H1 (cell line): Measurements from ENCODE around the gene MXD3. TPM values are rescaled to one million over a fixed set of nuclear protein-coding genes. Genes with fewer than 3 reads are reported as not detected.

Source experiments
- CTCF ChIA-PET: fragments of 300-600 bp; sonication (Branson Sonifier 250); formaldehyde crosslinking; loops from one replicate; lab custom pipeline; 2021; ENCODE audit not compliant: partially characterized antibody; lab: Charles Lee
- POLR2A ChIA-PET: fragments of 300-600 bp; sonication (Branson Sonifier 250); formaldehyde crosslinking; loops from one replicate; lab custom pipeline; 2021; ENCODE audit warnings: inconsistent platforms; ENCODE audit not compliant: partially characterized antibody; lab: Charles Lee
- DNase-seq, 2 experiments: peaks; one replicate each; pipeline versions ENCODE4 v3.0.0 to v3.0.0-alpha.2; 2010 to 2022; ENCODE audit warnings: low spot score in 2 of 2, low read depth in 1 of 2, mixed read lengths in 1 of 2
- FAIRE-seq: peaks from 2 replicates; lab custom pipeline; 2011; peaks lifted over from hg19 to GRCh38; lab: Jason Lieb, UNC
- H2AFZ ChIP-seq: 2 replicates; pipeline ENCODE4 v1.8.1; 2012; ENCODE audit warnings: low read length, inconsistent platforms
- H2AK5ac ChIP-seq: 2 replicates; pipeline ENCODE4 v1.6.1; 2013; ENCODE audit warnings: low read depth, low read length
- H2BK120ac ChIP-seq: replicated peaks from 2 replicates; pipeline ENCODE3; 2013; ENCODE audit warnings: low read depth, low read length, inconsistent platforms
- H2BK12ac ChIP-seq: 2 replicates; pipeline ENCODE4 v1.6.1; 2013; ENCODE audit warnings: low read depth, low read length
- H2BK15ac ChIP-seq: 2 replicates; pipeline ENCODE4 v1.6.1; 2013; ENCODE audit warnings: low read length
- H2BK20ac ChIP-seq: 2 replicates; pipeline ENCODE4 v1.6.1; 2013; ENCODE audit warnings: low read length
- H2BK5ac ChIP-seq: 2 replicates; pipeline ENCODE4 v1.6.1; 2013; ENCODE audit warnings: low read depth, low read length
- H3K14ac ChIP-seq: 2 replicates; pipeline ENCODE4 v1.6.1; 2013; ENCODE audit warnings: inconsistent platforms; ENCODE audit not compliant: insufficient read length
- H3K18ac ChIP-seq: 2 replicates; pipeline ENCODE4 v1.6.1; 2013; ENCODE audit warnings: low read length; ENCODE audit errors: extremely low read depth
- H3K23ac ChIP-seq: 2 replicates; pipeline ENCODE4 v1.6.1; 2013; ENCODE audit warnings: inconsistent platforms; ENCODE audit not compliant: insufficient read length
- H3K23me2 ChIP-seq: 2 replicates; pipeline ENCODE4 v1.6.1; 2013; ENCODE audit warnings: low read depth, low read length
- H3K27ac ChIP-seq: 2 replicates; pipeline ENCODE4 v1.6.1; 2011; ENCODE audit warnings: low read depth, low read length, inconsistent platforms
- H3K27me3 ChIP-seq, 4 experiments: replicated peaks in 1 of 4; 1 replicate in 1 of 4; 2 replicates in 3 of 4; pipeline versions ENCODE4 v1.6.1 to v1.8.1; 2011 to 2013; ENCODE audit warnings: low read length in 3 of 4, mild to moderate bottlenecking in 3 of 4, inconsistent platforms in 2 of 4, mixed read lengths in 2 of 4, moderate library complexity in 1 of 4; ENCODE audit not compliant: control insufficient read depth in 3 of 4, insufficient read depth in 3 of 4; ENCODE audit errors: extremely low read depth in 1 of 4
- H3K36me3 ChIP-seq, 4 experiments: 2 replicates each; pipeline versions ENCODE4 v1.6.1 to v1.8.1; 2011 to 2013; ENCODE audit warnings: mild to moderate bottlenecking in 4 of 4, low read length in 3 of 4, moderate library complexity in 2 of 4, control low read depth in 1 of 4, inconsistent platforms in 1 of 4; ENCODE audit not compliant: insufficient read depth in 4 of 4, control insufficient read depth in 2 of 4
- H3K4ac ChIP-seq: replicated peaks from 2 replicates; pipeline ENCODE3; 2013; ENCODE audit warnings: low read length, low read depth, mixed read lengths, inconsistent platforms; ENCODE audit not compliant: insufficient read length
- H3K4me1 ChIP-seq, 4 experiments: replicated peaks in 1 of 4; 1 replicate in 1 of 4; 2 replicates in 3 of 4; pipeline versions ENCODE4 v1.6.1 to v1.8.1; 2011 to 2013; ENCODE audit warnings: low read length in 3 of 4, inconsistent platforms in 2 of 4, mixed read lengths in 1 of 4; ENCODE audit not compliant: insufficient read depth in 4 of 4, control insufficient read depth in 3 of 4
- H3K4me2 ChIP-seq, 2 experiments: 2 replicates each; pipeline versions ENCODE4 v1.6.1 to v1.8.1; 2011 to 2013; ENCODE audit warnings: low read depth in 2 of 2, low read length in 2 of 2, control low read depth in 1 of 2, inconsistent platforms in 1 of 2, mild to moderate bottlenecking in 1 of 2; ENCODE audit not compliant: insufficient read depth in 1 of 2
- H3K4me3 ChIP-seq, 4 experiments: fragments of 200-600, 300-600 bp in 1 of 4; sonication (generic), shearing (Covaris generic), sonication (Bioruptor Twin) in 1 of 4; 2 replicates each; pipeline versions ENCODE4 v1.5.1 to v1.8.1; 2011 to 2016; ENCODE audit warnings: low read length in 4 of 4, low read depth in 3 of 4, control low read depth in 2 of 4, inconsistent platforms in 2 of 4, mild to moderate bottlenecking in 2 of 4, mixed read lengths in 1 of 4, moderate library complexity in 1 of 4; ENCODE audit not compliant: insufficient read depth in 2 of 4; ENCODE audit errors: extremely low read depth in 1 of 4
- H3K56ac ChIP-seq: replicated peaks from 2 replicates; pipeline ENCODE3; 2013; ENCODE audit warnings: low read depth, mild to moderate bottlenecking, mixed read lengths, low read length, inconsistent platforms; ENCODE audit not compliant: insufficient read length
- H3K79me1 ChIP-seq: 2 replicates; pipeline ENCODE4 v1.6.1; 2013; ENCODE audit warnings: low read depth, low read length, control low read depth
- H3K79me2 ChIP-seq, 2 experiments: 2 replicates each; pipeline versions ENCODE4 v1.6.1 to v1.8.1; 2012 to 2013; ENCODE audit warnings: low read length in 2 of 2, mild to moderate bottlenecking in 2 of 2, inconsistent platforms in 1 of 2; ENCODE audit not compliant: insufficient read depth in 2 of 2, control insufficient read depth in 1 of 2
- H3K9ac ChIP-seq, 4 experiments: replicated peaks in 1 of 4; 1 replicate in 1 of 4; 2 replicates in 3 of 4; pipeline versions ENCODE4 v1.6.1 to v1.8.1; 2011 to 2013; ENCODE audit warnings: low read depth in 3 of 4, low read length in 3 of 4, control low read depth in 2 of 4, mild to moderate bottlenecking in 2 of 4, moderate library complexity in 2 of 4, inconsistent platforms in 1 of 4; ENCODE audit errors: extremely low read depth in 1 of 4
- H3K9me3 ChIP-seq, 2 experiments: 2 replicates each; pipeline versions ENCODE4 v1.6.1 to v1.8.1; 2012 to 2013; ENCODE audit warnings: mild to moderate bottlenecking in 2 of 2, moderate library complexity in 2 of 2, control low read depth in 1 of 2, inconsistent platforms in 1 of 2, low read depth in 1 of 2, low read length in 1 of 2, mixed read lengths in 1 of 2; ENCODE audit not compliant: insufficient read depth in 2 of 2
- H4K20me1 ChIP-seq, 2 experiments: replicated peaks in 1 of 2; 2 replicates each; pipeline versions ENCODE3 to v1.8.1; 2011 to 2013; ENCODE audit warnings: inconsistent platforms in 2 of 2, low read length in 2 of 2, mild to moderate bottlenecking in 1 of 2; ENCODE audit not compliant: insufficient read depth in 2 of 2, control insufficient read depth in 1 of 2
- H4K5ac ChIP-seq: 2 replicates; pipeline ENCODE4 v1.6.1; 2013; ENCODE audit warnings: low read length, low read depth, mixed read lengths, inconsistent platforms; ENCODE audit not compliant: insufficient read length
- H4K8ac ChIP-seq: 2 replicates; pipeline ENCODE4 v1.8.0; 2013; ENCODE audit warnings: mild to moderate bottlenecking, moderate library complexity, low read length, inconsistent platforms; ENCODE audit not compliant: insufficient read depth; ENCODE audit errors: extremely low read depth
- H4K91ac ChIP-seq: replicated peaks from 2 replicates; pipeline ENCODE3; 2013; ENCODE audit warnings: low read length, mixed read lengths, inconsistent platforms; ENCODE audit not compliant: insufficient read length
- ASH2L ChIP-seq: fragments of 200-600, 300-600 bp; sonication (generic); IDR thresholded peaks from one replicate; pipeline ENCODE4 v1.7.1; 2017; ENCODE audit warnings: low read length
- CHD1 ChIP-seq: IDR thresholded peaks from 2 replicates; pipeline ENCODE4 v1.6.1; 2012; ENCODE audit warnings: low read depth, low read length, improper control_type of control experiment
- CHD2 ChIP-seq: IDR thresholded peaks from 2 replicates; pipeline ENCODE4 v1.6.1; 2012; ENCODE audit warnings: low read length, improper control_type of control experiment
- CREB1 ChIP-seq: IDR thresholded peaks from 2 replicates; pipeline ENCODE4 v1.6.1; 2012; ENCODE audit warnings: inconsistent platforms
- EGR1 ChIP-seq: IDR thresholded peaks from 2 replicates; pipeline ENCODE4 v1.6.1; 2011; ENCODE audit warnings: low read depth, low read length, borderline replicate concordance
- GTF2F1 ChIP-seq: IDR thresholded peaks from 2 replicates; pipeline ENCODE4 v1.6.1; 2012; ENCODE audit warnings: low read depth, low read length, improper control_type of control experiment, borderline replicate concordance
- HDAC2 ChIP-seq, 2 experiments: fragments of 300-600 bp in 1 of 2; sonication (generic) in 1 of 2; IDR thresholded peaks; 2 replicates each; pipeline ENCODE4 v1.6.1; 2011 to 2012; ENCODE audit warnings: low read depth in 2 of 2, low read length in 2 of 2, mild to moderate bottlenecking in 2 of 2, moderate library complexity in 2 of 2, borderline replicate concordance in 1 of 2, inconsistent platforms in 1 of 2
- KDM4A ChIP-seq: IDR thresholded peaks from one replicate; pipeline ENCODE4 v1.7.1; 2012; ENCODE audit warnings: low read depth, mild to moderate bottlenecking, moderate library complexity, low read length, inconsistent platforms; ENCODE audit not compliant: severe bottlenecking
- RNF2 ChIP-seq: fragments of 200-900, 300-1000 bp; sonication (generic); IDR thresholded peaks from 2 replicates; pipeline ENCODE4 v1.7.1; 2016; ENCODE audit warnings: borderline replicate concordance, low read depth, mild to moderate bottlenecking, antibody characterized with exemption, low read length; ENCODE audit not compliant: poor library complexity, severe bottlenecking; ENCODE audit errors: missing control alignments
- SIRT6 ChIP-seq: IDR thresholded peaks from one replicate; pipeline ENCODE4 v1.7.1; 2012; ENCODE audit warnings: low read length, inconsistent platforms
- SUZ12 ChIP-seq: fragments of 200-600 bp; sonication (generic); IDR thresholded peaks from 2 replicates; pipeline ENCODE4 v1.6.1; 2012; ENCODE audit warnings: mild to moderate bottlenecking, inconsistent platforms, low read length, moderate library complexity, mixed read lengths
- YY1 ChIP-seq: IDR thresholded peaks from 2 replicates; pipeline ENCODE4 v1.6.1; 2011; ENCODE audit warnings: low read depth, mild to moderate bottlenecking, low read length
- WGBS, 2 experiments: shearing (Covaris generic) in 1 of 2; methylation state at CpG; one replicate each; pipeline versions ENCODE4 v1.1.6 to v1.1.7; 2013 to 2015; ENCODE audit warnings: low lambda C conversion rate in 2 of 2, mixed read lengths in 2 of 2, inconsistent platforms in 1 of 2, low coverage in 1 of 2, missing lambda C conversion rate in 1 of 2; ENCODE audit not compliant: insufficient replicate concordance in 2 of 2, insufficient coverage in 1 of 2, insufficient read length in 1 of 2; ENCODE audit errors: extremely low coverage in 1 of 2, missing lambda C conversion rate in 1 of 2; 5-methylcytosine and 5-hydroxymethylcytosine counted together
- polyA plus RNA-seq, 7 experiments: library from polyadenylated mRNA; depleted of rRNA in 3 of 7; stranded (reverse) in 5 of 7; unstranded in 2 of 7; fragments of >200 nt in 5 of 7; fragments of 200-250 nt in 2 of 7; gene quantifications; 1 replicate in 5 of 7; 2 replicates in 1 of 7; 4 replicates in 1 of 7; pipeline versions ENCODE4 v1.2.1 to v1.2.3, GENCODE V29; 2011 to 2013; ENCODE audit warnings: missing spikeins in 2 of 7, mixed read lengths in 2 of 7
- total RNA-seq: library from RNA; stranded (reverse); fragmentation: NEBNext Ultra II Directional; extraction: Animal tissue kit (Norgen Biotek cat#: 25700); gene quantifications from 2 replicates; pipeline ENCODE4 v1.2.1, GENCODE V29; 2021

Gene MXD3
- total and polyA plus RNA-seq, 2 of the 8 experiments (the other 6 are each of a cell fraction or from before 2014, with no cell fraction given) = 6.5 to 7.7 TPM

GRCh38 chr5:177309351-177310191 is 2.1 kb downstream of the MXD3 start:
- no peak overlapping the region for H3K9ac ChIP-seq
- H2AK5ac ChIP-seq = no peak overlapping the region
- H3K4me3 ChIP-seq = no peak overlapping the region
- peaks cover 5 to 11% of the 10 kb centered on the region in 2 experiments for H4K20me1 ChIP-seq
- no peak overlapping the region for H3K14ac ChIP-seq
- FAIRE-seq (peak; percentile 19), DNase-seq (peak; percentile 85 to 90)
- H4K91ac ChIP-seq = no peak overlapping the region
- H3K4me2 ChIP-seq = no peak overlapping the region
- H3K9me3 ChIP-seq = no peaks in the 10 kb centered on the region
- H3K18ac ChIP-seq = no peak overlapping the region
- no peak overlapping the region for H3K56ac ChIP-seq
- peaks cover 4 to 10% of the 10 kb centered on the region in 2 experiments; a peak in 3 of 4 replicates for H3K79me2 ChIP-seq
- WGBS, 2 experiments = 72% methylated on average over 10 of the region's 10 CpGs; no CpG with 5 or more reads in 1 of the 2 experiments
- H3K4me1 ChIP-seq = peaks cover 0 to 21% (median 15%) of the 10 kb centered on the region in 4 experiments; a peak in 6 of 7 replicates
- peaks cover 6% of the 10 kb centered on the region for H3K79me1 ChIP-seq
- POLR2A ChIA-PET = interaction anchor here (0.6 to 6.0 kb wide), 14 partner anchors 7 to 194 kb away, joined by 3 to 26 read pairs (median 4); partner anchors contain the start of genes PRELID1 and RAB24
- H2BK12ac ChIP-seq = no peak overlapping the region
- H4K8ac ChIP-seq = no peak overlapping the region
- no peak overlapping the region for H2BK15ac ChIP-seq
- peaks cover 11% of the 10 kb centered on the region for H3K23me2 ChIP-seq
- H2AFZ ChIP-seq = no peak overlapping the region
- H4K5ac ChIP-seq = no peak overlapping the region
- CTCF ChIA-PET = interaction anchor here (0.6 to 16.6 kb wide), 55 partner anchors 10 to 495 kb away, joined by 3 to 251 read pairs (median 5); partner anchors contain the start of genes F12, GRK6, LMAN2 and PDLIM7
- H3K23ac ChIP-seq = no peak overlapping the region
- H3K4ac ChIP-seq = no peak overlapping the region
- peaks cover 3 to 19% (median 13%) of the 10 kb centered on the region in 4 experiments; a peak in 6 of 8 replicates for H3K36me3 ChIP-seq
- no peak overlapping the region for H2BK120ac ChIP-seq
- H3K27ac ChIP-seq = no peak overlapping the region
- no peak overlapping the region for H2BK20ac ChIP-seq
- no peaks in the 10 kb centered on the region for H3K27me3 ChIP-seq
- no peak overlapping the region for H2BK5ac ChIP-seq
- TF ChIP-seq KDM4A (no peak), EGR1 (no peak), ASH2L (no peak), SIRT6 (no peak), GTF2F1 (no peak), CREB1 (0 out of 2 replicates have a peak, but pooled peaks have one; percentile 21), RNF2 (no peak), SUZ12 (no peak), CHD1 (no peak), HDAC2 (IDR thresholded peaks at IDR 0.05; ENCODE audit: borderline replicate concordance in 1 of 2, low read depth in 2 of 2, low read length in 2 of 2) (no peak), CHD2 (no peak), YY1 (0 out of 2 replicates have a peak, but pooled peaks have one; percentile 33)
